H1 (cell line): ENCODE measurements around the gene TBC1D16. TPM values are rescaled to one million over a fixed set of nuclear protein-coding genes. Genes with fewer than 3 reads are reported as not detected.

Source experiments
- CTCF ChIA-PET: fragments of 300-600 bp; sonication (Branson Sonifier 250); formaldehyde crosslinking; loops from one replicate; lab custom pipeline; 2021; ENCODE audit not compliant: partially characterized antibody; lab: Charles Lee
- POLR2A ChIA-PET: fragments of 300-600 bp; sonication (Branson Sonifier 250); formaldehyde crosslinking; loops from one replicate; lab custom pipeline; 2021; ENCODE audit warnings: inconsistent platforms; ENCODE audit not compliant: partially characterized antibody; lab: Charles Lee
- DNase-seq, 2 experiments: peaks; one replicate each; pipeline versions ENCODE4 v3.0.0 to v3.0.0-alpha.2; 2010 to 2022; ENCODE audit warnings: low spot score in 2 of 2, low read depth in 1 of 2, mixed read lengths in 1 of 2
- FAIRE-seq: peaks from 2 replicates; lab custom pipeline; 2011; peaks lifted over from hg19 to GRCh38; lab: Jason Lieb, UNC
- H2AFZ ChIP-seq: 2 replicates; pipeline ENCODE4 v1.8.1; 2012; ENCODE audit warnings: low read length, inconsistent platforms
- H2AK5ac ChIP-seq: 2 replicates; pipeline ENCODE4 v1.6.1; 2013; ENCODE audit warnings: low read depth, low read length
- H2BK120ac ChIP-seq: replicated peaks from 2 replicates; pipeline ENCODE3; 2013; ENCODE audit warnings: low read depth, low read length, inconsistent platforms
- H2BK12ac ChIP-seq: 2 replicates; pipeline ENCODE4 v1.6.1; 2013; ENCODE audit warnings: low read depth, low read length
- H2BK15ac ChIP-seq: 2 replicates; pipeline ENCODE4 v1.6.1; 2013; ENCODE audit warnings: low read length
- H2BK20ac ChIP-seq: 2 replicates; pipeline ENCODE4 v1.6.1; 2013; ENCODE audit warnings: low read length
- H2BK5ac ChIP-seq: 2 replicates; pipeline ENCODE4 v1.6.1; 2013; ENCODE audit warnings: low read depth, low read length
- H3K14ac ChIP-seq: 2 replicates; pipeline ENCODE4 v1.6.1; 2013; ENCODE audit warnings: inconsistent platforms; ENCODE audit not compliant: insufficient read length
- H3K18ac ChIP-seq: 2 replicates; pipeline ENCODE4 v1.6.1; 2013; ENCODE audit warnings: low read length; ENCODE audit errors: extremely low read depth
- H3K23ac ChIP-seq: 2 replicates; pipeline ENCODE4 v1.6.1; 2013; ENCODE audit warnings: inconsistent platforms; ENCODE audit not compliant: insufficient read length
- H3K23me2 ChIP-seq: 2 replicates; pipeline ENCODE4 v1.6.1; 2013; ENCODE audit warnings: low read depth, low read length
- H3K27ac ChIP-seq: 2 replicates; pipeline ENCODE4 v1.6.1; 2011; ENCODE audit warnings: low read depth, low read length, inconsistent platforms
- H3K27me3 ChIP-seq, 4 experiments: replicated peaks in 1 of 4; 1 replicate in 1 of 4; 2 replicates in 3 of 4; pipeline versions ENCODE4 v1.6.1 to v1.8.1; 2011 to 2013; ENCODE audit warnings: low read length in 3 of 4, mild to moderate bottlenecking in 3 of 4, inconsistent platforms in 2 of 4, mixed read lengths in 2 of 4, moderate library complexity in 1 of 4; ENCODE audit not compliant: control insufficient read depth in 3 of 4, insufficient read depth in 3 of 4; ENCODE audit errors: extremely low read depth in 1 of 4
- H3K36me3 ChIP-seq, 4 experiments: 2 replicates each; pipeline versions ENCODE4 v1.6.1 to v1.8.1; 2011 to 2013; ENCODE audit warnings: mild to moderate bottlenecking in 4 of 4, low read length in 3 of 4, moderate library complexity in 2 of 4, control low read depth in 1 of 4, inconsistent platforms in 1 of 4; ENCODE audit not compliant: insufficient read depth in 4 of 4, control insufficient read depth in 2 of 4
- H3K4ac ChIP-seq: replicated peaks from 2 replicates; pipeline ENCODE3; 2013; ENCODE audit warnings: low read length, low read depth, mixed read lengths, inconsistent platforms; ENCODE audit not compliant: insufficient read length
- H3K4me1 ChIP-seq, 4 experiments: replicated peaks in 1 of 4; 1 replicate in 1 of 4; 2 replicates in 3 of 4; pipeline versions ENCODE4 v1.6.1 to v1.8.1; 2011 to 2013; ENCODE audit warnings: low read length in 3 of 4, inconsistent platforms in 2 of 4, mixed read lengths in 1 of 4; ENCODE audit not compliant: insufficient read depth in 4 of 4, control insufficient read depth in 3 of 4
- H3K4me2 ChIP-seq, 2 experiments: 2 replicates each; pipeline versions ENCODE4 v1.6.1 to v1.8.1; 2011 to 2013; ENCODE audit warnings: low read depth in 2 of 2, low read length in 2 of 2, control low read depth in 1 of 2, inconsistent platforms in 1 of 2, mild to moderate bottlenecking in 1 of 2; ENCODE audit not compliant: insufficient read depth in 1 of 2
- H3K4me3 ChIP-seq, 4 experiments: fragments of 200-600, 300-600 bp in 1 of 4; sonication (generic), shearing (Covaris generic), sonication (Bioruptor Twin) in 1 of 4; 2 replicates each; pipeline versions ENCODE4 v1.5.1 to v1.8.1; 2011 to 2016; ENCODE audit warnings: low read length in 4 of 4, low read depth in 3 of 4, control low read depth in 2 of 4, inconsistent platforms in 2 of 4, mild to moderate bottlenecking in 2 of 4, mixed read lengths in 1 of 4, moderate library complexity in 1 of 4; ENCODE audit not compliant: insufficient read depth in 2 of 4; ENCODE audit errors: extremely low read depth in 1 of 4
- H3K56ac ChIP-seq: replicated peaks from 2 replicates; pipeline ENCODE3; 2013; ENCODE audit warnings: low read depth, mild to moderate bottlenecking, mixed read lengths, low read length, inconsistent platforms; ENCODE audit not compliant: insufficient read length
- H3K79me1 ChIP-seq: 2 replicates; pipeline ENCODE4 v1.6.1; 2013; ENCODE audit warnings: low read depth, low read length, control low read depth
- H3K79me2 ChIP-seq, 2 experiments: 2 replicates each; pipeline versions ENCODE4 v1.6.1 to v1.8.1; 2012 to 2013; ENCODE audit warnings: low read length in 2 of 2, mild to moderate bottlenecking in 2 of 2, inconsistent platforms in 1 of 2; ENCODE audit not compliant: insufficient read depth in 2 of 2, control insufficient read depth in 1 of 2
- H3K9ac ChIP-seq, 4 experiments: replicated peaks in 1 of 4; 1 replicate in 1 of 4; 2 replicates in 3 of 4; pipeline versions ENCODE4 v1.6.1 to v1.8.1; 2011 to 2013; ENCODE audit warnings: low read depth in 3 of 4, low read length in 3 of 4, control low read depth in 2 of 4, mild to moderate bottlenecking in 2 of 4, moderate library complexity in 2 of 4, inconsistent platforms in 1 of 4; ENCODE audit errors: extremely low read depth in 1 of 4
- H3K9me3 ChIP-seq, 2 experiments: 2 replicates each; pipeline versions ENCODE4 v1.6.1 to v1.8.1; 2012 to 2013; ENCODE audit warnings: mild to moderate bottlenecking in 2 of 2, moderate library complexity in 2 of 2, control low read depth in 1 of 2, inconsistent platforms in 1 of 2, low read depth in 1 of 2, low read length in 1 of 2, mixed read lengths in 1 of 2; ENCODE audit not compliant: insufficient read depth in 2 of 2
- H4K20me1 ChIP-seq, 2 experiments: replicated peaks in 1 of 2; 2 replicates each; pipeline versions ENCODE3 to v1.8.1; 2011 to 2013; ENCODE audit warnings: inconsistent platforms in 2 of 2, low read length in 2 of 2, mild to moderate bottlenecking in 1 of 2; ENCODE audit not compliant: insufficient read depth in 2 of 2, control insufficient read depth in 1 of 2
- H4K5ac ChIP-seq: 2 replicates; pipeline ENCODE4 v1.6.1; 2013; ENCODE audit warnings: low read length, low read depth, mixed read lengths, inconsistent platforms; ENCODE audit not compliant: insufficient read length
- H4K8ac ChIP-seq: 2 replicates; pipeline ENCODE4 v1.8.0; 2013; ENCODE audit warnings: mild to moderate bottlenecking, moderate library complexity, low read length, inconsistent platforms; ENCODE audit not compliant: insufficient read depth; ENCODE audit errors: extremely low read depth
- H4K91ac ChIP-seq: replicated peaks from 2 replicates; pipeline ENCODE3; 2013; ENCODE audit warnings: low read length, mixed read lengths, inconsistent platforms; ENCODE audit not compliant: insufficient read length
- BACH1 ChIP-seq: IDR thresholded peaks from 2 replicates; pipeline ENCODE4 v1.6.1; 2012; ENCODE audit warnings: low read length, improper control_type of control experiment
- CBX5 ChIP-seq: fragments of 300-800, 300-1000 bp; sonication (generic); IDR thresholded peaks from 2 replicates; pipeline ENCODE4 v1.7.1; 2016; ENCODE audit warnings: antibody characterized with exemption, low read length, low read depth
- CEBPB ChIP-seq: IDR thresholded peaks from 2 replicates; pipeline ENCODE4 v1.6.1; 2012; ENCODE audit warnings: low read depth, low read length
- CHD2 ChIP-seq: IDR thresholded peaks from 2 replicates; pipeline ENCODE4 v1.6.1; 2012; ENCODE audit warnings: low read length, improper control_type of control experiment
- GTF2F1 ChIP-seq: IDR thresholded peaks from 2 replicates; pipeline ENCODE4 v1.6.1; 2012; ENCODE audit warnings: low read depth, low read length, improper control_type of control experiment, borderline replicate concordance
- NANOG ChIP-seq: IDR thresholded peaks from 2 replicates; pipeline ENCODE4 v1.6.1; 2011; ENCODE audit warnings: low read length, low read depth, mild to moderate bottlenecking, inconsistent platforms; ENCODE audit not compliant: insufficient read depth, poor library complexity, severe bottlenecking
- POU5F1 ChIP-seq: IDR thresholded peaks from 2 replicates; pipeline ENCODE4 v1.6.1; 2011; ENCODE audit warnings: low read depth, mild to moderate bottlenecking, low read length, moderate library complexity
- RFX5 ChIP-seq: IDR thresholded peaks from 2 replicates; pipeline ENCODE4 v1.6.1; 2011; ENCODE audit warnings: low read depth, low read length, improper control_type of control experiment, borderline replicate concordance
- RXRA ChIP-seq: IDR thresholded peaks from 2 replicates; pipeline ENCODE4 v1.6.1; 2011; ENCODE audit warnings: low read depth, mild to moderate bottlenecking, low read length, moderate library complexity; ENCODE audit not compliant: insufficient read depth
- TAF1 ChIP-seq: IDR thresholded peaks from 2 replicates; pipeline ENCODE4 v1.6.1; 2011; ENCODE audit warnings: mild to moderate bottlenecking, low read depth, low read length
- WGBS, 2 experiments: shearing (Covaris generic) in 1 of 2; methylation state at CpG; one replicate each; pipeline versions ENCODE4 v1.1.6 to v1.1.7; 2013 to 2015; ENCODE audit warnings: low lambda C conversion rate in 2 of 2, mixed read lengths in 2 of 2, inconsistent platforms in 1 of 2, low coverage in 1 of 2, missing lambda C conversion rate in 1 of 2; ENCODE audit not compliant: insufficient replicate concordance in 2 of 2, insufficient coverage in 1 of 2, insufficient read length in 1 of 2; ENCODE audit errors: extremely low coverage in 1 of 2, missing lambda C conversion rate in 1 of 2; 5-methylcytosine and 5-hydroxymethylcytosine counted together
- polyA plus RNA-seq, 7 experiments: library from polyadenylated mRNA; depleted of rRNA in 3 of 7; stranded (reverse) in 5 of 7; unstranded in 2 of 7; fragments of >200 nt in 5 of 7; fragments of 200-250 nt in 2 of 7; gene quantifications; 1 replicate in 5 of 7; 2 replicates in 1 of 7; 4 replicates in 1 of 7; pipeline versions ENCODE4 v1.2.1 to v1.2.3, GENCODE V29; 2011 to 2013; ENCODE audit warnings: missing spikeins in 2 of 7, mixed read lengths in 2 of 7
- total RNA-seq: library from RNA; stranded (reverse); fragmentation: NEBNext Ultra II Directional; extraction: Animal tissue kit (Norgen Biotek cat#: 25700); gene quantifications from 2 replicates; pipeline ENCODE4 v1.2.1, GENCODE V29; 2021
- TF ChIP-seq, protein P1 (sequence below): IDR thresholded peaks from 2 replicates; pipeline ENCODE4 v1.6.1; 2011; ENCODE audit warnings: low read depth, mild to moderate bottlenecking, low read length; ENCODE audit not compliant: insufficient read depth

Gene TBC1D16
- total and polyA plus RNA-seq, 2 of the 8 experiments (the other 6 are each of a cell fraction or from before 2014, with no cell fraction given): 21.1 to 109 TPM

- Histone ChIP-seq H2BK15ac (peak overlapping the region; percentile 75; the same call in 1 of the 2 replicates), H3K18ac (peak overlapping the region; percentile 14; the same call in 1 of the 2 replicates), H2BK12ac (0 out of 2 replicates have a peak overlapping the region, but pooled peaks have one; percentile 91), H3K14ac (no peak overlapping the region), H3K4me1 (peaks cover 3 to 11% (median 6%) of the 10 kb centered on the region in 4 experiments; a peak in 6 of 7 replicates), H4K91ac (peak overlapping the region; percentile 22), H2BK20ac (no peak overlapping the region; the same call in 1 of the 2 replicates), H3K9me3 (no peaks in the 10 kb centered on the region), H2AK5ac (no peak overlapping the region; the same call in 1 of the 2 replicates), H3K79me2 (no peaks in the 10 kb centered on the region), H3K23me2 (no peaks in the 10 kb centered on the region), H3K79me1 (no peaks in the 10 kb centered on the region), H2BK120ac (no peak overlapping the region), H3K36me3 (no peaks in the 10 kb centered on the region), H3K4me3 (no peak overlapping the region), H2BK5ac (peak overlapping the region; percentile 66; the same call in 1 of the 2 replicates), H2AFZ (no peak overlapping the region), H4K5ac (peak overlapping the region; percentile 13), H3K27me3 (no peaks in the 10 kb centered on the region), H4K8ac (peak overlapping the region; percentile 45; the same call in 1 of the 2 replicates), H3K56ac (no peak overlapping the region), H4K20me1 (no peaks in the 10 kb centered on the region), H3K4me2 (no peak overlapping the region), H3K27ac (no peak overlapping the region), H3K9ac (no peak overlapping the region), H3K23ac (no peak overlapping the region), H3K4ac (no peak overlapping the region)
- CTCF ChIA-PET: interaction anchor here (1.1 kb wide), 1 partner anchor 229 kb away, joined by 4 read pairs; no protein-coding TSS in a partner anchor
- WGBS, 2 experiments: 96% methylated on average over 6 of the region's 8 CpGs; no CpG with 5 or more reads in 1 of the 2 experiments
- no peak for FAIRE-seq
- POLR2A ChIA-PET: interaction anchor here (1.6 kb wide), 2 partner anchors 18 to 30 kb away, joined by 4 to 5 read pairs; no protein-coding TSS in a partner anchor
- DNase-seq: no peak
- TF ChIP-seq GTF2F1 (no peak), NANOG (no peak), POU5F1 (no peak), CBX5 (no peak), CHD2 (no peak), TAF1 (no peak), RXRA (no peak), BACH1 (no peak), CEBPB (no peak), RFX5 (no peak)
- TF ChIP-seq, protein P1, sequence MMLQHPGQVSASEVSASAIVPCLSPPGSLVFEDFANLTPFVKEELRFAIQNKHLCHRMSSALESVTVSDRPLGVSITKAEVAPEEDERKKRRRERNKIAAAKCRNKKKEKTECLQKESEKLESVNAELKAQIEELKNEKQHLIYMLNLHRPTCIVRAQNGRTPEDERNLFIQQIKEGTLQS: no peak
Observed at GRCh38 chr17:80064696-80065095, 29.0 kb upstream of the TBC1D16 start.
